Medulla oblongata (tissue), 1 donor: ENCODE data around the gene IL36B.

ENCODE experiments used
- DNase-seq: peaks from one replicate; pipeline ENCODE4 v3.0.0-alpha.2; 2015; ENCODE audit errors: extremely low spot score

IL36B gene

GRCh38 chr2:113076954-113077669 lies 24.4 kb upstream of the IL36B start:
- no peak for DNase-seq

DNA sequence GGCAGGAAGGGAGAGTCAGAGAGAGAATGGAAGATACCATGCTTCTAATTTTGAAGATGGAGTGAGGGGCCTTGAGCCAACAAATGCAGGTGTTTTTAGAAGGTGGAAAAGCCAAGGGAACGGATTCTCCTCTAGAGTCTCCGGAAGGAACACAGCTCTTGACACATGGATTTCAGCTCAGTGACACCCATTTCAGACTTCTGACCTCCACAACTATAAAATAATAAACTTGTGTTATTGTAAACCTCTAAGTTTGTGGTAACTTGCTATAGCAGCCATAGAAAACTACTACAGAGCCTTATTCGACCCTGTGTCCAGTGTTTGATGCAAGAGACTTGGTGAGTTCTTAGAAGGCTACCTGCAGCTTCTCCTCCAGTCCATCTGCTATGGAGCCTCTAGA lies 22.9 kb upstream of the IL36B start:
- DNase-seq = no peak

DNA sequence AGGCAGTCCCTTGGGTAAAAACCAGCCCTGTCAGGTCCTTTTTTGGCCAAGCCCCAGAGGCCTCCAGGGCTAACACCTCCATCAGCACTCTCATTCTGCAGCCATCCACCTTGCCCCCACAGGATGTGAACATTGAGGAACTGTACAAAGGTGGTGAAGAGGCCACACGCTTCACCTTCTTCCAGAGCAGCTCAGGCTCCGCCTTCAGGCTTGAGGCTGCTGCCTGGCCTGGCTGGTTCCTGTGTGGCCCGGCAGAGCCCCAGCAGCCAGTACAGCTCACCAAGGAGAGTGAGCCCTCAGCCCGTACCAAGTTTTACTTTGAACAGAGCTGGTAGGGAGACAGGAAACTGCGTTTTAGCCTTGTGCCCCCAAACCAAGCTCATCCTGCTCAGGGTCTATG lies 22.4 kb upstream of the IL36B start:
- no peak for DNase-seq

- DNase-seq = no peak
Observed at GRCh38 chr2:113073325-113073834, 20.7 kb upstream of the IL36B start.

GRCh38 chr2:113072584-113072983 lies 19.9 kb upstream of the IL36B start:
- DNase-seq = no peak

DNA sequence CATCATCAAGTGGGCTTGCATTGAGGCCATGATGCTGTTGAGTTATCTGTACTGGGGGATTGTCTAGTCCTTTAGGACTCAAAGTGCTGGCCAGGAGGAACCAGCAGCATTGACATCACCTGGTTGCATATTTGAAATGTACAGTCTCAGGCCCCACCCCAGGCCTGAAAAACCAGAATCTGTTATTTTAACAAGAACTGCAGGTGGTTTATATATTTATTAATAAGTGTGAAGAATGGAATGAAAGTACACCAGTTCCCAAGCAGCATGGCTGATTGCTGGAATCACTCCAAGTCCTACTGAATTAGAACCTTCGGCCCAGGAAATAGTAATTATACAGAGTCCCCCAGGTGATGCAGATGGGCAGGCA lies 17.9 kb upstream of the IL36B start:
- no peak for DNase-seq

GRCh38 chr2:113069676-113070605 lies 17.3 kb upstream of the IL36B start:
- no peak for DNase-seq

- DNase-seq = no peak
Observed at GRCh38 chr2:113068706-113069485, 16.2 kb upstream of the IL36B start.

- DNase-seq = no peak
Observed at GRCh38 chr2:113068249-113068648, 15.6 kb upstream of the IL36B start.

DNA sequence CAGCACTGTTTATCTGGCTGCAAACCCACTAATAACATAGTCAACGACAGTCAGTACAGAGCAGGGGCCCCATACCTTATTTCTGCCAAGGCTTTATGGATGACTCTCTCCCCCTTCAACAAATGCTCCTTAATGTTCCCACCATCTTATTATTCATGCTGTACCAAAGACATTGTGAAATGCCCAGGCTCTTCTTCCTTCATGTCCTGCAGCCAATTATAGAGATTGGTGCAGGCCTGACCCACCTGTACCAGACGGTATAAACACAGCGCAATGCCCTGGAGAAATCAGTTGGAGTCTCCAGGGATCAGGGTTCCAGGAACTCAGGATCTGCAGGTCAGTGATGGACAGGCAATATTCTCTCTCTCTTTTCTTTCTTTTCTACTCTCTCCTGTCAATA lies 15.0 kb upstream of the IL36B start, which contains the start of gene IL1F10:
Gene IL1F10 (plus strand): TSS at position 290 of the 400 bp plus-strand sequence. CDS start 4,769 bp downstream, outside the sequence.
- no peak for DNase-seq

DNA sequence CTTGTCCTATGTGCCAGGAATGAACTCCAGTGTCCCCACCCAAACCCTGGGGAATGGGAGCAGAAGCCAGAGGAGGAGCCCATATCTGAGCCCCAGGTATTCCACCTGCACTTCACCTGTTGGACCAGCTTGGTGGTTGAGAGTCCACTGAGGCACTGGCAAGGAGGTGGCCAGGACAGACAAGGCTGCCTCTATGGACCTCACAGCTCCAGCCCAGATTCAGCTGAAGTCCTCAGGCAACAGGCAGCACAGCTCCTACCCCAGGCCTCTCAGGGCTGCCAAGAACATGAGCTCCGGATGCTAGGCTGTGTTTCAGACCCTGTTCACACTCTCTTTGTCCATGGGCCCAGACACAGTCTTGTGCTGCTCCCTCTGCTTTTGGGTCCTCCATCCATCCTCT lies 12.2 kb upstream of the IL36B start:
- DNase-seq = no peak

- no peak for DNase-seq
Observed at GRCh38 chr2:113064281-113064680, 11.6 kb upstream of the IL36B start.

- no peak for DNase-seq
Observed at GRCh38 chr2:113061896-113062770, 9.5 kb upstream of the IL36B start.

GRCh38 chr2:113061241-113061640 lies 8.6 kb upstream of the IL36B start:
- DNase-seq = no peak

- no peak for DNase-seq
Observed at GRCh38 chr2:113060796-113061195, 8.1 kb upstream of the IL36B start.

- DNase-seq = no peak
Observed at GRCh38 chr2:113060396-113060795, 7.7 kb upstream of the IL36B start.

DNA sequence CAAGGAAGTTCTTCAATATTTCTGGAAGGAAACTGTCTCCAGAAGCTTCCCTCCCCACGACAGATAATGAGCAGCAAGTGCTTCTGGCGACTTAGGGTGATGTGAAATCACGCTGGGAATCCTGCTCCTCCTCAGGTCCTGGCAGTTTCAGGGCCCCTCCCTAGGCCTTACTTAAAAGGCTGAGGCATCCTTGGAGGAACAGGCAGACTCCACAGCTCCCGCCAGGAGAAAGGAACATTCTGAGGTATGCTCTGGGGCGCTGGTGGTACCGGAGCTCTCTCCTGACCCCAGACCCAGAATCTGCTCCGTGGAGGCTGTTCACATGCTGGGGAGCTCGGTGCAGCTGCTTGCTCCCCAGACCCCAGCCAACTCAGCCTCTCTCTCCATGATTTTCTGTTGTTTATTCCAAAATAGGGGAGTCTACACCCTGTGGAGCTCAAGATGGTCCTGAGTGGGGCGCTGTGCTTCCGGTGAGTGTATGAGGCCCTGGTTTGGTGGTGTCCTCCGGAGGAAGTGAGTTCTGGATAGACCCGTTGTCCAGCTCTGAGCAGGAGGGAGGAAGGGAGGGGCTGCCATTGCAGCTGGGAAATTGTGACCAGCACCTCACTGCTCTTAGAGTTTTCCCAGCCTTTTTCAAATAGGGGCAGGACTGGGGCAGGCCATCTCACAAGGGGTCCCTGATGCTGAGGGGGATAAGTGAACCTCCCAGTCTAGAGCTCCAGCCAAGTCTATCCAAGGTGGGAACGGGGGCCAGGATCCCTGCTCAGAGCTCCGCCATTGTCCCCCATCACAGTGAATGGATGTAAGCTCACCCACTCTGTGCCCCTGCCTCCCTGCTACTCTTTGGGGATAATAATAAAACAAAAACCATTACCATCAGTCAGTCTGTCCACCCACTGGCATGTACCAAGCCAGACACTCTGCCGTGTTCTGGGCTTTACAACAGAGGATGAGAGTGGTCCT lies 6.6 kb upstream of the IL36B start, which contains the start of gene IL36RN:
Gene IL36RN (plus strand): TSS at position 201 of the 963 bp plus-strand sequence. CDS start 241 bp downstream, at position 442.
- no peak for DNase-seq

- no peak for DNase-seq
Observed at GRCh38 chr2:113058411-113058994, 5.8 kb upstream of the IL36B start.

GRCh38 chr2:113057117-113057516 lies 4.5 kb upstream of the IL36B start:
- no peak for DNase-seq
